Neuronal stem cell (in vitro differentiated cells): ENCODE results near the gene RRP1.

Experiments
- DNase-seq: peaks from one replicate; pipeline ENCODE4 v3.0.0-alpha.2; 2013; ENCODE audit warnings: low spot score
- H2AFZ ChIP-seq: one replicate; pipeline ENCODE4 v1.6.1; 2013; ENCODE audit warnings: mild to moderate bottlenecking, low read length, inconsistent platforms
- H2AK5ac ChIP-seq: 2 replicates; pipeline ENCODE4 v1.6.1; 2013; ENCODE audit warnings: low read depth, mild to moderate bottlenecking, inconsistent platforms, low read length, moderate library complexity, mixed read lengths
- H2BK120ac ChIP-seq: 2 replicates; pipeline ENCODE4 v1.6.1; 2013; ENCODE audit warnings: low read depth, mild to moderate bottlenecking, inconsistent platforms, low read length, moderate library complexity, mixed read lengths
- H2BK12ac ChIP-seq: one replicate; pipeline ENCODE4 v1.6.1; 2013; ENCODE audit warnings: low read length, inconsistent platforms
- H2BK15ac ChIP-seq: 2 replicates; pipeline ENCODE4 v1.6.1; 2013; ENCODE audit warnings: mild to moderate bottlenecking, low read length, inconsistent platforms, mixed read lengths
- H2BK5ac ChIP-seq: one replicate; pipeline ENCODE4 v1.6.1; 2013; ENCODE audit warnings: inconsistent platforms, mild to moderate bottlenecking, low read length, moderate library complexity
- H3K14ac ChIP-seq: one replicate; pipeline ENCODE4 v1.6.1; 2013; ENCODE audit warnings: low read length, inconsistent platforms
- H3K18ac ChIP-seq: 2 replicates; pipeline ENCODE4 v1.6.1; 2013; ENCODE audit warnings: low read length, inconsistent platforms
- H3K23ac ChIP-seq: 2 replicates; pipeline ENCODE4 v1.6.1; 2013; ENCODE audit warnings: low read depth, mild to moderate bottlenecking, mixed read lengths, low read length, inconsistent platforms; ENCODE audit not compliant: poor library complexity
- H3K27ac ChIP-seq: replicated peaks from 3 replicates; pipeline ENCODE4 v1.5.1; 2013; ENCODE audit warnings: low read length, inconsistent platforms
- H3K27me3 ChIP-seq, 3 experiments: 2 replicates each; pipeline ENCODE4 v1.6.1; 2013; ENCODE audit warnings: low read length in 3 of 3, mild to moderate bottlenecking in 2 of 3, inconsistent platforms in 1 of 3, low read depth in 1 of 3, mixed read lengths in 1 of 3, moderate library complexity in 1 of 3; ENCODE audit not compliant: control insufficient read depth in 3 of 3, insufficient read depth in 3 of 3
- H3K36me3 ChIP-seq, 2 donors: replicated peaks in 1 of 2; 2 replicates each; pipeline ENCODE4 v1.6.1; 2013; ENCODE audit warnings: low read length in 2 of 2; ENCODE audit not compliant: control insufficient read depth in 2 of 2, insufficient read depth in 2 of 2
- H3K4ac ChIP-seq: 2 replicates; pipeline ENCODE4 v1.6.1; 2013; ENCODE audit warnings: inconsistent platforms, mild to moderate bottlenecking, low read length, moderate library complexity
- H3K4me1 ChIP-seq, 2 donors: 1 replicate in 1 of 2; 2 replicates in 1 of 2; pipeline ENCODE4 v1.6.1; 2013; ENCODE audit warnings: low read length in 2 of 2, low read depth in 1 of 2; ENCODE audit not compliant: control insufficient read depth in 2 of 2, insufficient read depth in 1 of 2
- H3K4me2 ChIP-seq: one replicate; pipeline ENCODE4 v1.6.1; 2013; ENCODE audit warnings: mild to moderate bottlenecking, low read length, inconsistent platforms; ENCODE audit not compliant: insufficient read depth, poor library complexity, severe bottlenecking
- H3K4me3 ChIP-seq, 2 donors: 2 replicates each; pipeline ENCODE4 v1.5.1; 2013; ENCODE audit warnings: low read length in 2 of 2, mild to moderate bottlenecking in 2 of 2, inconsistent platforms in 1 of 2, moderate library complexity in 1 of 2
- H3K79me1 ChIP-seq: one replicate; pipeline ENCODE4 v1.6.1; 2013; ENCODE audit warnings: low read depth, mild to moderate bottlenecking, inconsistent platforms, low read length, moderate library complexity
- H3K9ac ChIP-seq: one replicate; pipeline ENCODE4 v1.6.1; 2013; ENCODE audit warnings: mild to moderate bottlenecking, low read depth, low read length, inconsistent platforms; ENCODE audit not compliant: poor library complexity
- H3K9me3 ChIP-seq, 2 donors: replicated peaks in 1 of 2; 2 replicates each; pipeline versions ENCODE3 to v1.6.1; 2013; ENCODE audit warnings: low read length in 2 of 2, mild to moderate bottlenecking in 2 of 2, inconsistent platforms in 1 of 2, low read depth in 1 of 2, mixed read lengths in 1 of 2, moderate library complexity in 1 of 2; ENCODE audit not compliant: control insufficient read depth in 2 of 2, insufficient read depth in 1 of 2
- H4K8ac ChIP-seq: one replicate; pipeline ENCODE4 v1.6.1; 2013; ENCODE audit warnings: low read depth, mild to moderate bottlenecking, inconsistent platforms, low read length, moderate library complexity
- H4K91ac ChIP-seq: one replicate; pipeline ENCODE4 v1.6.1; 2013; ENCODE audit warnings: low read length, low read depth, mild to moderate bottlenecking, inconsistent platforms; ENCODE audit not compliant: poor library complexity
- WGBS, 2 donors: extraction: QIAGEN DNeasy Blood & Tissue Kit; methylation state at CpG; one replicate each; pipeline ENCODE4 v1.1.7; 2013; ENCODE audit warnings: missing lambda C conversion rate in 2 of 2, mixed read lengths in 1 of 2; ENCODE audit not compliant: insufficient read length in 2 of 2, insufficient replicate concordance in 1 of 2; ENCODE audit errors: extremely low coverage in 2 of 2; 5-methylcytosine and 5-hydroxymethylcytosine counted together

RRP1 gene

GRCh38 chr21:43752758-43753438 lies 36.5 kb upstream of the RRP1 start:
- Histone ChIP-seq H4K91ac (peak overlapping the region; percentile 56), H2BK12ac (no peak overlapping the region), H3K36me3 (peaks cover 26 to 82% of the 10 kb centered on the region in 2 donors), H3K4me2 (no peak overlapping the region), H3K18ac (no peak overlapping the region), H4K8ac (peak overlapping the region; percentile 52), H3K4ac (no peak overlapping the region), H2AK5ac (no peak overlapping the region), H2BK120ac (no peak overlapping the region), H3K14ac (no peak overlapping the region), H3K9me3 (peaks cover 0 to 2% of the 10 kb centered on the region in 2 donors), H2BK15ac (no peak overlapping the region), H3K4me3 (peak overlapping the region in 1 of 2 donors; percentile 41), H3K4me1 (peaks cover 0 to under 1% of the 10 kb centered on the region in 2 donors), H2BK5ac (peak overlapping the region; percentile 95), H3K27me3 (no peaks in the 10 kb centered on the region), H3K79me1 (peaks cover 2% of the 10 kb centered on the region), H2AFZ (no peak overlapping the region), H3K9ac (peak overlapping the region; percentile 78), H3K23ac (peak overlapping the region; percentile 52), H3K27ac (no peak overlapping the region)
- WGBS, 2 donors, result no CpG with 5 or more reads among the region's 28 CpGs
- no peak for DNase-seq

- Histone ChIP-seq H3K9ac (peak overlapping the region; percentile 78), H2BK120ac (no peak overlapping the region), H3K4me2 (no peak overlapping the region), H3K27me3 (no peaks in the 10 kb centered on the region), H2AK5ac (no peak overlapping the region), H2BK5ac (no peak overlapping the region), H3K27ac (no peak overlapping the region), H2BK15ac (no peak overlapping the region), H3K23ac (peak overlapping the region; percentile 34), H3K18ac (no peak overlapping the region), H2AFZ (no peak overlapping the region), H3K14ac (no peak overlapping the region), H3K4ac (no peak overlapping the region), H3K9me3 (peaks cover 0 to 2% of the 10 kb centered on the region in 2 donors), H4K91ac (no peak overlapping the region), H3K4me3 (no peak overlapping the region), H3K36me3 (peaks cover 26 to 84% of the 10 kb centered on the region in 2 donors), H2BK12ac (no peak overlapping the region), H3K79me1 (peaks cover 2% of the 10 kb centered on the region), H3K4me1 (peaks cover 0 to 2% of the 10 kb centered on the region in 2 donors), H4K8ac (no peak overlapping the region)
- DNase-seq, result no peak
- WGBS, 2 donors, result no CpG with 5 or more reads among the region's 16 CpGs
Observed at GRCh38 chr21:43753439-43753799, 36.0 kb upstream of the RRP1 start.

GRCh38 chr21:43754948-43755781 lies 34.2 kb upstream of the RRP1 start:
- Histone ChIP-seq H4K8ac (no peak overlapping the region), H3K4me1 (peaks cover 0 to 2% of the 10 kb centered on the region in 2 donors), H2BK120ac (no peak overlapping the region), H3K4me2 (no peak overlapping the region), H3K4me3 (no peak overlapping the region), H3K14ac (no peak overlapping the region), H2BK15ac (no peak overlapping the region), H4K91ac (no peak overlapping the region), H3K18ac (peak overlapping the region; percentile 57), H3K36me3 (peaks cover 26 to 79% of the 10 kb centered on the region in 2 donors), H3K4ac (no peak overlapping the region), H2BK12ac (peak overlapping the region; percentile 22), H3K79me1 (peaks cover 2% of the 10 kb centered on the region), H2AFZ (no peak overlapping the region), H3K9me3 (peaks cover 0 to 2% of the 10 kb centered on the region in 2 donors), H3K9ac (peak overlapping the region; percentile 21), H3K27me3 (no peaks in the 10 kb centered on the region), H3K23ac (peak overlapping the region; percentile 93), H2AK5ac (no peak overlapping the region), H3K27ac (no peak overlapping the region), H2BK5ac (peak overlapping the region; percentile 48)
- WGBS, 2 donors, result no CpG with 5 or more reads among the region's 26 CpGs
- DNase-seq, result no peak
